Renal pelvis (tissue), 4 donors: ENCODE data around the gene ZFTA. TPM values are rescaled to one million over a fixed set of nuclear protein-coding genes. Genes with fewer than 3 reads are reported as not detected.
"Not testable (repeated sequence)": the region's sequence is repeated elsewhere in the genome, so short reads cannot be mapped to it uniquely, and the experiment has no call there.

ENCODE experiments used
- DNase-seq: peaks from one replicate; pipeline ENCODE4 v3.0.0-alpha.2; 2013
- polyA plus RNA-seq, 3 donors: library from polyadenylated mRNA; unstranded; fragments of 120-200 nt; gene quantifications; one replicate each; pipeline ENCODE4 v1.2.1, GENCODE V29; 2013; ENCODE audit not compliant: insufficient read length in 3 of 3

The ZFTA gene
- polyA plus RNA-seq, 3 donors, result 42.9 to 52.7 (median 50.6) TPM

- DNase-seq, result no peak
These were observed 17.2 kb upstream of the ZFTA start for GRCh38 chr11:63785823-63786222.

DNA sequence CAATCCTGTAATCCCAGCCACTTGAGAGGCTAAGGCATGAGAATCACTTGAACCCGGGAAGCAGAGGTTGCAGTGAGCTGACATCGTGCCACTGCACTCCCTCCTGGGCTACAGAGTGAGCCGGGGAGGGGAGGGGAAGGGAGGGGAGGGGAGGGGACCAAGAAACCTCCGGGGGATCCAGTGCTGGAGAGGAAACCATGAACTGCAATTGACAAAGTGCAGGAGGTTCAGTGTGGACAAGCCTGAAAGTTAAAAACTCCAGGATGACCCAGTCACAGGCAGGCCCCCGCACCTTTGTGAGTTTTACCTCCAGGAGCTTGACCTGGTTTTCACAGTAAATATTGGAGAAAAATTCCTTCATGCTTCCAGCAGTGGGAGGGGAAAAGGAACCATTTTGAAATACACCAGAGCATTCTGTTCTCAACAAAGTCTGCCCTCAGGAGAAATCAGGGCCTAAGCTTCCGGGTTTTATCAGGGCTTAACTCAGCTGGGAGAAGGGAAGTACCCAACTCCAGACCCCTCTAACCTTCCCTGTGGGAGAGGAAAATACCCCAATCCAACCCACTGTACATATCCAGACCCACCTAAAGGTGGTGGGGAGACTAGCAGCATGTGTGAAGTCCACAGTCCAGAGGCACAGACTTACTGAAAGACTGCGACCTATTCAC lies 15.5 kb upstream of the ZFTA start:
- DNase-seq, result no peak

GRCh38 chr11:63782749-63783148 lies 14.2 kb upstream of the ZFTA start:
- DNase-seq, result no peak

DNA sequence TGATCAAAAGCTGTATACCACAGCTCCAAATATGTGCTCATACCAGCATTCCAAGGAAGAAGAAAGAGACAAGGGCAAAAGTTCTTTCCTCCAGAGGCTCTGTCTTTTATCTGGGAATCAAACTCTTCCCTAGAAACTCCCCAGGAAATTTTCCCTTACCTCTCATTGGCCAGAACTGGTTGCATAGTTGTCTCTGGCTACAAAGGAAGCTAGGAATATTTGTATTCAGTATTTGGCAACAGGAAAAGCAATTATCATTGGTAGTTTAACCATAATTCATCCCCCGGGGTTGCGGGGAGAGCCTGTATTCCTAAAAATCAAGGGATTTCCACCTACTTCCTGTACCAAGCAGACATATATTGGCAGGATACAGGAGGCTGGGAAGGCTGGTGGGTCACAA lies 10.5 kb upstream of the ZFTA start:
- DNase-seq, result no peak

GRCh38 chr11:63775191-63775590 lies 6.6 kb upstream of the ZFTA start:
- DNase-seq, result no peak

GRCh38 chr11:63771741-63772318 lies 3.3 kb upstream of the ZFTA start:
- DNase-seq, result not testable (repeated sequence)

DNA sequence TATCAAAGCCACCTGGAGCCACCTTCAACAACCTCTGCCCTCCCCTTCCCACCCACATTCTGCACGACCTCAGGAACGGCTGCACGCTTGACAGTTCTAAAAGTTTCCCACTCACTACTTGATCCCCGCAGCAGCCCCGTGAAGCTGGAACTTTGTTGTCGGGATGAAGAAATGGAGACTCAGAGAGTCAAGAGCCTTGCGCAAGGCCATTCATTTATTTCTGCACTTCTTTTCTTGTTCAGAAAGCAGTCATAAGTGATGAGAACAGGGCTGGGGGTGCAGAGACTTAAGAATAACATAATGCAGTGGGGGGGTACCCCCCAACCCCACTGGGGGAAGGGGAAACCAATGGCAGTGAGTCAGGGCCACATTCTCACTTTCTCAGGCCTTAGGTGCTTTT lies 2.2 kb upstream of the ZFTA start:
- no peak for DNase-seq

DNA sequence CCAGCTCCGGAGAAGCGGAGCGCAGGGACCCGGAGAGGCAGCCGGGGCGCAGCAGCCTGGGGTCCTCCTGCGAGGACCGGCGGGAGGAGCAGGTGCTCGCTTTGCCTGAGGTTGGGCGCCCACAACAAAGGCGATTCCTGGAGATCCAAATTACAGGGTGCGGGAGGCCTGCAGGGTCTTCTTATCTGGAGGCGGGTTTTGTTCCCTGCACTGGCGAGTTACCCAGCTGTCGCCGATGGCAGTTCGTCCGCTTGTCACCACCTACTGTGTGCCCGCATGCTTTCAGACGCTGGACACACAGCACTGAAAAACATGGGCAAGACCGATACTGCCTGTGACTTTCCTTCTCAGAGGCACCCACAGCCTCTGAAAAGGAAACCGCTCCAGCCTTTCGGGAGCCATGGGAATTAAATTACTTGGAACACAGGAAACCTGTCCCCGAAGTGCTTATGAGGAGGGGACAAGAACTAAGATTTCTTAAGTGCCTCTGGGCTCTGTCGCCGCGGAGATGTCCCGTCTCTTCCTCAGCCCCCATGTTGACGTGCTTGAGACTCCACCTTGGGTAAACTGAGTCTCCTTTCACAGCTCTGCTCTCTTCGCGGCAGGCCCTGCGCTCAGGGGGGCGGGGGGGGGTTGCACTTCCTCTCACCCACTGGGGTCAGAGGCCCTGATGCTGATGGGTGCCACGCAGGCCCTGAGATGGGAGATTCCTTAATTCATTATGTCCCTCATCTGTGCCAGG lies 1.3 kb upstream of the ZFTA start:
- DNase-seq, result no peak

- DNase-seq, result no peak
These were observed 603 bp upstream of the ZFTA start for GRCh38 chr11:63769042-63769713.

GRCh38 chr11:63767565-63768236 lies 874 bp downstream of the ZFTA start:
- DNase-seq, result peak; percentile 73

- no peak for DNase-seq
These were observed 1.4 kb downstream of the ZFTA start for GRCh38 chr11:63767267-63767564.

DNA sequence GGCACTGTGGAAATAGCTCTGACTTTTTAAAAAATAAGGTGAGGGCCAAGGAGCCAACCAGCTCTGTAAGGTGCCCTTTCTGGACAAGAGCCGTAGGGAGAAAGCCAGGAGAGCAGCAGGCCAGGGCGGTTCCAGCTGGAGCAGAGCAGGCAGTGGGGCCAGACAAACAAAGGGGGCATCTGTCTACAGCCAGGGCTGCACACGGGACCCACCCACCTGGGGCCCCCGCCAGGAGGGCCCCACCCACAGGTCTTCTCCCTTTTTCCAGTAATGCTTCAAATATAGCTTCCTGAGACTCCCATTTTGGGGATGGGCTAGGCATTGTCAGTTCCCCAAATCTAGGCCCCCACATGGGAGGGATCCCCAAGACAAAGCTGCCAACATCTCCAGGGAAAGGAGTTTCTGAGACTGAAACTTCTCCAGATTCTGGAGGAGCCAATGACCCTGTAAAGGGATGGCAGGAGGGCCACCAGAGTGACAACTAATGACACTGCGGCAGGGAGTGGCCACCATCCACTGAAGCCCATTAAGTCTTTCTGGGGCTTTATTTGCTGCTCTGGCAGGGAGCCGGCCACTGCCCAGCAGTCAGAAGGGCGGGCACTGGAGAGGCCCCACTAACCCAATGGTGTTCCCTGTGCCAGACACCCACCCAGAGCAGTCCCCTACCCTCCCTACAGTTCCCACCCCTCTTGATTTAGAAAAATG lies 1.9 kb downstream of the ZFTA start:
- DNase-seq, result no peak

- DNase-seq, result no peak
These were observed 2.8 kb downstream of the ZFTA start for GRCh38 chr11:63765688-63766241.

GRCh38 chr11:63764679-63765647 lies 3.6 kb downstream of the ZFTA start:
- no peak for DNase-seq

- no peak for DNase-seq
These were observed 4.3 kb downstream of the ZFTA start for GRCh38 chr11:63764340-63764678.

DNA sequence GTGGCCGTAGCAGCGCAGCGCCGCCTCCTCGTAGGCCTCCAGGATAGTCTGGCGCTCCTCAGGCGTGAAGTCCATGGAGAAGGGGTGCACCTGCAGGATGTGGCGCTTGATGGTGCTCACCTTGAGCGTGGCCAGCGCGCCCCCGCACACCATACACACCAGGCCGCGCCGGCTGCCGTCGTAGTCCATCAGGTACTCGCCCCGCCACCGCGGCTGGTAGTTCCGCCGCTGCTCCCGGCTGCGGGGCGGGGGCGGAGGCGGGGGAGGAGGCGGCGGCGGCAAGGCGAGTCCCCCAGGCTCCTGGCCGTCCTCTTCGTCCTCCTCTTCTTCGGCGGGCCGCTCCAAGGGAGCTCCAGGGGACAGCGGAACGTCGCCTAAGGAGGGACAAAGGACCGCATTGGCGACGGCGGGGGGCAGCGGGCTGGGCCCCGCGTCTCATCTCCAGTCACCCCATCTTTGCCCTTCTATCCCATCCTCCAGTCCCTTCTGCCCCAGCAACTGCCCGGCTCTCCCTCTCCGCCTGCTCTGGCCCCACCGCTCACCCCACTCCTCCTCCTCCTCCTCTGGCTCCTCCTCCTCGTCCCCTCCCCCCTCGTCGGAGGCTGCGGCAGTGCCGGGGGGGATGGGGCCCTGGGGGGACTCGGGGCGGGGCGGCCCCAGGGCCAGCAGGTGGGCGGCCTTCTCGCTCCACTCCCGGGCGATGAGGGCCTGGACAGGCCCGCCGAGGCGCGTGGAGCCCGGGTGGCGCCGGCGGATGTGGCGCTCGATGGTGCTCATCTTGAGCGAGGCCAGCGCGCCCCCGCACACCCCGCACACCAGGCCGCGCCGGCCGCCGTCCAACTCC lies 4.9 kb downstream of the ZFTA start:
- no peak for DNase-seq

- no peak for DNase-seq
These were observed 5.7 kb downstream of the ZFTA start for GRCh38 chr11:63762654-63763495.

DNA sequence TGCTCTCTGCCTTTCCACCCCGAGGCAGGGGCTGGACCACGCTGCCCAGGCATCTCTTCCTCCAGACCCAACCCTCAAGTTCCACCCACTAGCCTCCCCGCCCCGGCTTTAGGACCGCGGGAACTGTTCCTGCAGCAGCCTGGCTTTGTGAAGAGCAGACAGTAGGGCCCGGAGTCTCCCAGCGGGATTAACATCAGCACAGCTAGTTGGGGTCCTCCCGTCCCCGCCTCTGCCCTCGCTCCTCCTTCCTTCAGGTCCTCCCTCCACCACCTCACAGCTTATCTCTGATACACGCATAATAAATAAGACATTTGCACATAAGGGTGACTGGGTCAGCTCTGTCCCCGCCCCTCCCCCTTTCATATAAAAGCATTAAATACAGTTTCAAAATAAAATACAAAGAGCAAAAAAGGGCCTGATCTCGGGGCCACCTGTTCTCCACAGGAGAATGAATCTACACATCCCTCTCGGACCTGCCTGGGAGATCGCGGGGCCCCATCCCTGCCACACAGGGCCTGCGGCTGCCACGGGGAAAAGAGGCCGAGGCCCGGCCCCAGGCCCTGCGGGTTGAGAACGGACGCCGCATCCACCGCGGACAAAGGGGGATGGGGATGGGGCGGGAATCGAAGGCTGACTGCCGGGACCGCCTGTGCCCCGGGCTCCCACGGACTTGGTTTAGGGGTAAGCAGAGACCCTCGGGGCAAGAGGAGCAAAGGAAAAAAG lies 6.5 kb downstream of the ZFTA start:
- DNase-seq, result no peak
